HG03045 (cell line): ENCODE measurements around the gene DDAH1.
"Not testable (repeated sequence)": the region's sequence is repeated elsewhere in the genome, so short reads cannot be mapped to it uniquely, and the experiment has no call there.

ENCODE experiments used
- ATAC-seq: cut with Tn5 transposase; IDR thresholded peaks from one replicate; pipeline ENCODE4 v1.9.1; 2021; ENCODE audit warnings: mild to moderate bottlenecking, moderate library complexity; ENCODE audit not compliant: unreplicated experiment

The DDAH1 gene

GRCh38 chr1:85361606-85362296 is 103.2 kb downstream of the DDAH1 start:
- no peak for ATAC-seq

- no peak for ATAC-seq
These were observed 104.0 kb downstream of the DDAH1 start for GRCh38 chr1:85360730-85361493.

- ATAC-seq: no peak
These were observed 104.9 kb downstream of the DDAH1 start for GRCh38 chr1:85359874-85360721.

- no peak for ATAC-seq
These were observed 106.1 kb downstream of the DDAH1 start for GRCh38 chr1:85358702-85359438.

- no peak for ATAC-seq
These were observed 107.1 kb downstream of the DDAH1 start for GRCh38 chr1:85357817-85358216.

GRCh38 chr1:85356130-85356529 is 108.8 kb downstream of the DDAH1 start:
- no peak for ATAC-seq

- ATAC-seq: no peak
These were observed 112.9 kb downstream of the DDAH1 start for GRCh38 chr1:85352055-85352454.

GRCh38 chr1:85351202-85351828 is 113.6 kb downstream of the DDAH1 start:
- ATAC-seq: no peak

GRCh38 chr1:85349224-85349623 is 115.7 kb downstream of the DDAH1 start:
- no peak for ATAC-seq

GRCh38 chr1:85347908-85348307 is 117.1 kb downstream of the DDAH1 start:
- ATAC-seq: no peak

- not testable (repeated sequence) for ATAC-seq
These were observed 117.7 kb downstream of the DDAH1 start for GRCh38 chr1:85347275-85347674.

- ATAC-seq: no peak
These were observed 120.7 kb downstream of the DDAH1 start for GRCh38 chr1:85344256-85344694.

- no peak for ATAC-seq
These were observed 121.2 kb downstream of the DDAH1 start for GRCh38 chr1:85343612-85344255.

GRCh38 chr1:85343213-85343611 is 121.7 kb downstream of the DDAH1 start:
- ATAC-seq: no peak

GRCh38 chr1:85342207-85342606 is 122.8 kb downstream of the DDAH1 start:
- ATAC-seq: no peak

GRCh38 chr1:85340427-85340826 is 124.5 kb downstream of the DDAH1 start:
- no peak for ATAC-seq

GRCh38 chr1:85339656-85340399 is 125.1 kb downstream of the DDAH1 start:
- ATAC-seq: no peak

GRCh38 chr1:85339089-85339488 is 125.9 kb downstream of the DDAH1 start:
- ATAC-seq: no peak

GRCh38 chr1:85334962-85335361 is 130.0 kb downstream of the DDAH1 start:
- no peak for ATAC-seq
